H9 (cell line): ENCODE measurements around the gene ZNF3. TPM values are rescaled to one million over a fixed set of nuclear protein-coding genes. Genes with fewer than 3 reads are reported as not detected.

Experiments
- DNase-seq: peaks from one replicate; pipeline ENCODE4 v3.0.0-alpha.2; 2017
- H2AFZ ChIP-seq: one replicate; pipeline ENCODE4 v1.6.1; 2013; ENCODE audit warnings: mild to moderate bottlenecking, low read length, control low read depth, moderate library complexity
- H2AK5ac ChIP-seq: 2 replicates; pipeline ENCODE4 v1.6.1; 2013; ENCODE audit warnings: low read length, control low read depth, mixed read lengths; ENCODE audit not compliant: insufficient read length
- H2BK120ac ChIP-seq: one replicate; pipeline ENCODE4 v1.6.1; 2013; ENCODE audit warnings: low read depth, mild to moderate bottlenecking, low read length, control low read depth, inconsistent platforms; ENCODE audit not compliant: poor library complexity, severe bottlenecking
- H2BK12ac ChIP-seq: 2 replicates; pipeline ENCODE4 v1.6.1; 2013; ENCODE audit warnings: low read length, control low read depth, mixed read lengths, low read depth; ENCODE audit not compliant: insufficient read length
- H2BK15ac ChIP-seq: 2 replicates; pipeline ENCODE4 v1.6.1; 2013; ENCODE audit warnings: low read depth, low read length, control low read depth
- H2BK20ac ChIP-seq: one replicate; pipeline ENCODE4 v1.6.1; 2013; ENCODE audit warnings: low read depth, mild to moderate bottlenecking, low read length, control low read depth, inconsistent platforms; ENCODE audit not compliant: poor library complexity, severe bottlenecking
- H2BK5ac ChIP-seq: 2 replicates; pipeline ENCODE4 v1.6.1; 2013; ENCODE audit warnings: low read length, control low read depth, mixed read lengths; ENCODE audit not compliant: insufficient read length
- H3K14ac ChIP-seq: 2 replicates; pipeline ENCODE4 v1.6.1; 2013; ENCODE audit warnings: low read length, control low read depth; ENCODE audit not compliant: insufficient read depth
- H3K18ac ChIP-seq: 2 replicates; pipeline ENCODE4 v1.6.1; 2013; ENCODE audit warnings: low read depth, mild to moderate bottlenecking, mixed read lengths, low read length, control low read depth; ENCODE audit not compliant: insufficient read length
- H3K23ac ChIP-seq: 2 replicates; pipeline ENCODE4 v1.6.1; 2013; ENCODE audit warnings: low read length, control low read depth, mixed read lengths, low read depth; ENCODE audit not compliant: insufficient read length
- H3K23me2 ChIP-seq: 2 replicates; pipeline ENCODE4 v1.6.1; 2013; ENCODE audit warnings: low read depth, mild to moderate bottlenecking, mixed read lengths, low read length, control low read depth; ENCODE audit not compliant: insufficient read length, poor library complexity, severe bottlenecking
- H3K27ac ChIP-seq: 2 replicates; pipeline ENCODE4 v1.5.1; 2013; ENCODE audit warnings: low read length, control low read depth, mixed read lengths, low read depth; ENCODE audit not compliant: insufficient read length
- H3K27me3 ChIP-seq: 2 replicates; pipeline ENCODE4 v1.6.1; 2013; ENCODE audit warnings: low read length, control low read depth, inconsistent platforms; ENCODE audit not compliant: insufficient read depth
- H3K4ac ChIP-seq: 2 replicates; pipeline ENCODE4 v1.6.1; 2013; ENCODE audit warnings: low read depth, mild to moderate bottlenecking, control low read depth, inconsistent platforms, low read length, moderate library complexity
- H3K4me1 ChIP-seq: 2 replicates; pipeline ENCODE4 v1.6.1; 2013; ENCODE audit warnings: low read length, control low read depth, inconsistent platforms; ENCODE audit not compliant: insufficient read depth
- H3K4me2 ChIP-seq: 2 replicates; pipeline ENCODE4 v1.6.1; 2013; ENCODE audit warnings: low read length, control low read depth, mixed read lengths; ENCODE audit not compliant: insufficient read length, insufficient read depth
- H3K56ac ChIP-seq: 2 replicates; pipeline ENCODE4 v1.6.1; 2013; ENCODE audit warnings: low read depth, mild to moderate bottlenecking, mixed read lengths, low read length, control low read depth; ENCODE audit not compliant: insufficient read length
- H3K79me1 ChIP-seq: 2 replicates; pipeline ENCODE4 v1.6.1; 2013; ENCODE audit warnings: low read depth, mild to moderate bottlenecking, moderate library complexity, low read length, control low read depth, inconsistent platforms; ENCODE audit not compliant: insufficient read depth, poor library complexity, severe bottlenecking
- H3K79me2 ChIP-seq: 2 replicates; pipeline ENCODE4 v1.6.1; 2013; ENCODE audit warnings: low read length, control low read depth, inconsistent platforms; ENCODE audit not compliant: insufficient read depth
- H3K9ac ChIP-seq: 2 replicates; pipeline ENCODE4 v1.6.1; 2013; ENCODE audit warnings: low read length, control low read depth, mixed read lengths; ENCODE audit not compliant: insufficient read length; ENCODE audit errors: extremely low read depth
- H3K9me3 ChIP-seq: one replicate; pipeline ENCODE4 v1.6.1; 2013; ENCODE audit warnings: low read depth, low read length, inconsistent platforms; ENCODE audit not compliant: control insufficient read depth
- H3T11ph ChIP-seq: one replicate; pipeline ENCODE4 v1.6.1; 2013; ENCODE audit warnings: mild to moderate bottlenecking, low read length, control low read depth, inconsistent platforms
- H4K20me1 ChIP-seq: one replicate; pipeline ENCODE4 v1.6.1; 2013; ENCODE audit not compliant: control insufficient read depth, insufficient read length, insufficient read depth
- H4K5ac ChIP-seq: 2 replicates; pipeline ENCODE4 v1.6.1; 2013; ENCODE audit warnings: low read depth, mild to moderate bottlenecking, mixed read lengths, low read length, control low read depth; ENCODE audit not compliant: insufficient read length
- H4K8ac ChIP-seq: replicated peaks from 2 replicates; pipeline ENCODE4 v1.6.1; 2013; ENCODE audit warnings: low read length, control low read depth, mixed read lengths, low read depth; ENCODE audit not compliant: insufficient read length
- H4K91ac ChIP-seq: 2 replicates; pipeline ENCODE4 v1.6.1; 2013; ENCODE audit warnings: low read depth, mild to moderate bottlenecking, moderate library complexity, mixed read lengths, low read length, control low read depth; ENCODE audit not compliant: insufficient read length
- H3K27ac Mint-ChIP-seq, 3 experiments: 2 replicates in 2 of 3; 3 replicates in 1 of 3; pipeline ENCODE4 v1.8.0; 2020 to 2021; ENCODE audit warnings: mixed read lengths in 3 of 3, mild to moderate bottlenecking in 1 of 3, moderate library complexity in 1 of 3
- H3K27me3 Mint-ChIP-seq: 2 replicates; pipeline ENCODE4 v1.8.0; 2021; ENCODE audit warnings: low read depth, mild to moderate bottlenecking, moderate library complexity, mixed read lengths
- H3K36me3 Mint-ChIP-seq, 3 experiments: 2 replicates in 2 of 3; 3 replicates in 1 of 3; pipeline ENCODE4 v1.8.0; 2020 to 2021; ENCODE audit warnings: low read depth in 3 of 3, mixed read lengths in 3 of 3; ENCODE audit not compliant: insufficient read depth in 1 of 3
- H3K4me1 Mint-ChIP-seq, 2 experiments: 2 replicates each; pipeline ENCODE4 v1.8.0; 2020; ENCODE audit warnings: mixed read lengths in 2 of 2
- H3K4me3 Mint-ChIP-seq, 2 experiments: 2 replicates in 1 of 2; 3 replicates in 1 of 2; pipeline ENCODE4 v1.8.0; 2020 to 2021; ENCODE audit warnings: mild to moderate bottlenecking in 2 of 2, mixed read lengths in 2 of 2, moderate library complexity in 1 of 2
- H3K9me3 Mint-ChIP-seq, 2 experiments: 2 replicates in 1 of 2; 3 replicates in 1 of 2; pipeline ENCODE4 v1.8.0; 2020; ENCODE audit warnings: mild to moderate bottlenecking in 2 of 2, mixed read lengths in 2 of 2, moderate library complexity in 1 of 2
- CTCF ChIP-seq: fragments of 200-600 bp; sonication (generic); conservative IDR thresholded peaks from 3 replicates; pipeline ENCODE4 v1.8.0; 2021; ENCODE audit warnings: antibody characterized with exemption, mild to moderate bottlenecking
- WGBS: extraction: QIAGEN DNeasy Blood & Tissue Kit; methylation state at CpG from one replicate; pipeline ENCODE4 v1.1.7; 2013; ENCODE audit warnings: missing lambda C conversion rate, low lambda C conversion rate, mixed read lengths; ENCODE audit not compliant: insufficient read length; ENCODE audit errors: extremely low coverage; 5-methylcytosine and 5-hydroxymethylcytosine counted together
- total RNA-seq: library from RNA; stranded (reverse); gene quantifications from 2 replicates; pipeline ENCODE4 v1.2.1, GENCODE V29; 2021

The ZNF3 gene
- total RNA-seq, 1 experiment from 2014 or later: 60.4 TPM

- no peak overlapping the region for H2AK5ac ChIP-seq
- no peaks in the 10 kb centered on the region for H3K23me2 ChIP-seq
- no peak overlapping the region for H2AFZ ChIP-seq
- no peak overlapping the region for H3K14ac ChIP-seq
- no peak overlapping the region for H4K91ac ChIP-seq
- H4K5ac ChIP-seq: no peak overlapping the region
- no peak overlapping the region for H4K8ac ChIP-seq
- H2BK5ac ChIP-seq: no peak overlapping the region
- no peak overlapping the region for H3K4ac ChIP-seq
- no peak overlapping the region for H2BK12ac ChIP-seq
- no peaks in the 10 kb centered on the region for H3K79me1 ChIP-seq
- peaks cover 76 to 78% of the 10 kb centered on the region in 2 experiments for H3K9me3 Mint-ChIP-seq
- no peaks in the 10 kb centered on the region for H3K27me3 ChIP-seq
- H2BK120ac ChIP-seq: no peak overlapping the region
- DNase-seq: no peak
- H3K9me3 ChIP-seq: peaks cover 60% of the 10 kb centered on the region
- no peak overlapping the region for H3K4me3 Mint-ChIP-seq
- no peaks in the 10 kb centered on the region for H3K4me1 Mint-ChIP-seq
- WGBS: no CpG with 5 or more reads among the region's 10 CpGs
- TF ChIP-seq CTCF: no peak
- H2BK15ac ChIP-seq: no peak overlapping the region
- H3K18ac ChIP-seq: no peak overlapping the region
- H3K27ac ChIP-seq: no peak overlapping the region
- H3K27ac Mint-ChIP-seq: no peak overlapping the region
- no peak overlapping the region for H3K9ac ChIP-seq
- no peaks in the 10 kb centered on the region for H3K4me1 ChIP-seq
- no peak overlapping the region for H3K4me2 ChIP-seq
- H4K20me1 ChIP-seq: no peaks in the 10 kb centered on the region
- H3K23ac ChIP-seq: no peak overlapping the region
- H3T11ph ChIP-seq: no peak overlapping the region
- no peak overlapping the region for H3K56ac ChIP-seq
- H3K36me3 Mint-ChIP-seq: peaks cover 83 to 98% (median 90%) of the 10 kb centered on the region in 3 experiments
- peaks cover 5% of the 10 kb centered on the region; the same call in 1 of the 2 replicates for H3K27me3 Mint-ChIP-seq
- peaks cover 3% of the 10 kb centered on the region for H3K79me2 ChIP-seq
- no peak overlapping the region for H2BK20ac ChIP-seq
Measured at GRCh38 chr7:100072462-100072861, 9.1 kb downstream of the ZNF3 start.
